IMR-90 (cell line): ENCODE results near the gene CADM3. TPM values are rescaled to one million over a fixed set of nuclear protein-coding genes. Genes with fewer than 3 reads are reported as not detected.

Experiments used
- ATAC-seq: fragments of 200-7000 bp; cut with Tn5 transposase; 2 replicates; pipeline ENCODE4 v1.9.1; 2020; ENCODE audit warnings: low read depth, mild to moderate bottlenecking, moderate library complexity
- BruUV-seq: library from RNA; stranded (reverse); fragments of 400-500 nt; replicated peaks from 2 replicates; lab custom pipeline; 2021; lab: Mats Ljungman, UMichigan
- CTCF ChIA-PET: fragments of 300-600 bp; formaldehyde crosslinking; extraction: SDS; loops from one replicate; lab custom pipeline; 2021; ENCODE audit warnings: antibody characterized with exemption; lab: Yijun Ruan, JAX
- POLR2A ChIA-PET: fragments of 300-600 bp; sonication (Branson Sonifier 250); formaldehyde crosslinking; loops from one replicate; lab custom pipeline; 2022; ENCODE audit warnings: antibody characterized with exemption; ENCODE audit not compliant: unreplicated experiment; lab: Charles Lee
- DNase-seq: peaks from one replicate; pipeline ENCODE4 v3.0.0; 2013
- H2AFZ ChIP-seq: replicated peaks from 2 replicates; pipeline ENCODE3; 2013; ENCODE audit warnings: low read length, mild to moderate bottlenecking; ENCODE audit not compliant: poor library complexity
- H2AK5ac ChIP-seq: 2 replicates; pipeline ENCODE4 v1.6.1; 2013; ENCODE audit warnings: low read depth, low read length, inconsistent platforms
- H2AK9ac ChIP-seq: replicated peaks from 2 replicates; pipeline ENCODE3; 2013; ENCODE audit warnings: mild to moderate bottlenecking, low read depth, low read length, moderate library complexity; ENCODE audit not compliant: poor library complexity
- H2BK120ac ChIP-seq: 2 replicates; pipeline ENCODE4 v1.6.1; 2013; ENCODE audit warnings: low read depth, low read length, inconsistent platforms
- H2BK15ac ChIP-seq: 3 replicates; pipeline ENCODE4 v1.6.1; 2013; ENCODE audit warnings: low read depth, low read length, inconsistent platforms
- H2BK20ac ChIP-seq: 2 replicates; pipeline ENCODE4 v1.6.1; 2013; ENCODE audit warnings: low read depth, mild to moderate bottlenecking, inconsistent platforms, low read length, moderate library complexity
- H2BK5ac ChIP-seq: 2 replicates; pipeline ENCODE4 v1.6.1; 2013; ENCODE audit warnings: mild to moderate bottlenecking, low read depth, low read length, inconsistent platforms; ENCODE audit not compliant: poor library complexity, severe bottlenecking
- H3K14ac ChIP-seq: replicated peaks from 2 replicates; pipeline ENCODE4 v1.6.1; 2013; ENCODE audit warnings: low read depth, low read length, inconsistent platforms
- H3K18ac ChIP-seq: 2 replicates; pipeline ENCODE4 v1.6.1; 2013; ENCODE audit warnings: low read depth, low read length, control low read depth
- H3K23ac ChIP-seq: 2 replicates; pipeline ENCODE4 v1.6.1; 2013; ENCODE audit warnings: low read depth, low read length, inconsistent platforms
- H3K27ac ChIP-seq: 2 replicates; pipeline ENCODE4 v1.5.1; 2013; ENCODE audit warnings: mild to moderate bottlenecking, control low read depth, low read length; ENCODE audit not compliant: insufficient read depth
- H3K27me3 ChIP-seq: 2 replicates; pipeline ENCODE4 v1.6.1; 2013; ENCODE audit warnings: low read length; ENCODE audit not compliant: control insufficient read depth, insufficient read depth
- H3K36me3 ChIP-seq: 2 replicates; pipeline ENCODE4 v1.6.1; 2013; ENCODE audit warnings: low read length, mixed read lengths; ENCODE audit not compliant: control insufficient read depth, insufficient read depth
- H3K4ac ChIP-seq: 2 replicates; pipeline ENCODE4 v1.6.1; 2013; ENCODE audit warnings: low read depth, low read length, inconsistent platforms
- H3K4me1 ChIP-seq: 2 replicates; pipeline ENCODE4 v1.6.1; 2013; ENCODE audit warnings: low read length, mixed read lengths; ENCODE audit not compliant: control insufficient read depth, insufficient read depth
- H3K4me2 ChIP-seq: 2 replicates; pipeline ENCODE4 v1.6.1; 2013; ENCODE audit warnings: low read depth, mild to moderate bottlenecking, control low read depth, low read length, moderate library complexity
- H3K4me3 ChIP-seq: 2 replicates; pipeline ENCODE4 v1.5.1; 2013; ENCODE audit warnings: low read depth, mild to moderate bottlenecking, control low read depth, low read length, moderate library complexity; ENCODE audit not compliant: insufficient read depth
- H3K56ac ChIP-seq: 2 replicates; pipeline ENCODE4 v1.6.1; 2013; ENCODE audit warnings: low read length, inconsistent platforms; ENCODE audit not compliant: insufficient read depth; ENCODE audit errors: extremely low read depth
- H3K79me1 ChIP-seq, 2 experiments: 2 replicates each; pipeline ENCODE4 v1.6.1; 2013; ENCODE audit warnings: low read length in 2 of 2, inconsistent platforms in 1 of 2, low read depth in 1 of 2
- H3K9ac ChIP-seq: 2 replicates; pipeline ENCODE4 v1.6.1; 2013; ENCODE audit warnings: low read depth, low read length, control low read depth
- H3K9me1 ChIP-seq: 2 replicates; pipeline ENCODE4 v1.6.1; 2013; ENCODE audit warnings: low read length, inconsistent platforms; ENCODE audit not compliant: insufficient read depth
- H3K9me3 ChIP-seq: 2 replicates; pipeline ENCODE4 v1.6.1; 2013; ENCODE audit warnings: low read length; ENCODE audit not compliant: control insufficient read depth, insufficient read depth
- H4K20me1 ChIP-seq: 2 replicates; pipeline ENCODE4 v1.6.1; 2013; ENCODE audit warnings: low read length, inconsistent platforms; ENCODE audit not compliant: insufficient read depth
- H4K5ac ChIP-seq: 2 replicates; pipeline ENCODE4 v1.6.1; 2013; ENCODE audit warnings: mild to moderate bottlenecking, low read depth, low read length, control low read depth
- H4K8ac ChIP-seq, 2 experiments: 2 replicates each; pipeline ENCODE4 v1.6.1; 2013; ENCODE audit warnings: low read depth in 2 of 2, low read length in 2 of 2, control low read depth in 1 of 2, inconsistent platforms in 1 of 2
- H4K91ac ChIP-seq: 2 replicates; pipeline ENCODE4 v1.6.1; 2013; ENCODE audit warnings: low read depth, low read length, inconsistent platforms; ENCODE audit not compliant: insufficient read depth
- BHLHE40 ChIP-seq: fragments of 150-350 bp; IDR thresholded peaks from 2 replicates; pipeline ENCODE4 v1.6.1; 2016; ENCODE audit warnings: mild to moderate bottlenecking, low read depth, low read length
- CHD1 ChIP-seq: IDR thresholded peaks from 2 replicates; pipeline ENCODE4 v1.6.1; 2012; ENCODE audit warnings: low read depth, low read length, improper control_type of control experiment
- FOS ChIP-seq: fragments of 150-350 bp; IDR thresholded peaks from 2 replicates; pipeline ENCODE4 v1.6.1; 2016; ENCODE audit warnings: low read depth, low read length
- MXI1 ChIP-seq: IDR thresholded peaks from 2 replicates; pipeline ENCODE4 v1.6.1; 2012; ENCODE audit warnings: low read depth, mild to moderate bottlenecking, low read length, moderate library complexity, borderline replicate concordance
- NFE2L2 ChIP-seq: fragments of 150-350 bp; IDR thresholded peaks from 2 replicates; pipeline ENCODE4 v1.6.1; 2016; ENCODE audit warnings: low read depth, mild to moderate bottlenecking, low read length
- POLR2A ChIP-seq: IDR thresholded peaks from 2 replicates; pipeline ENCODE4 v1.6.1; 2012; ENCODE audit warnings: mild to moderate bottlenecking, low read depth, low read length
- RAD21 ChIP-seq: IDR thresholded peaks from 2 replicates; pipeline ENCODE4 v1.6.1; 2012; ENCODE audit warnings: low read length, improper control_type of control experiment
- RCOR1 ChIP-seq: IDR thresholded peaks from 2 replicates; pipeline ENCODE4 v1.6.1; 2012; ENCODE audit warnings: mild to moderate bottlenecking, low read length, improper control_type of control experiment; ENCODE audit not compliant: insufficient replicate concordance
- WGBS, 2 experiments: methylation state at CpG; one replicate each; pipeline versions ENCODE4 v1.1.5 to v1.1.7; 2013; ENCODE audit warnings: missing lambda C conversion rate in 2 of 2; ENCODE audit not compliant: insufficient read length in 1 of 2; ENCODE audit errors: extremely low coverage in 2 of 2; 5-methylcytosine and 5-hydroxymethylcytosine counted together
- dilution Hi-C: fragments of 300-500 bp; cut with HindIII; formaldehyde crosslinking; loops from one replicate; pipeline ENCODE4 v1.14.3; 2018; ENCODE audit warnings: low sequenced_read_pairs; ENCODE audit not compliant: unreplicated experiment
- in situ Hi-C: fragments of 300-500 bp; cut with MboI; formaldehyde crosslinking; loops from 3 replicates; pipeline ENCODE4 v1.14.3; 2019; ENCODE audit warnings: low sequenced_read_pairs, inconsistent platforms, mixed read lengths
- intact Hi-C: fragments of 100-400 bp; cut with micrococcal nuclease; formaldehyde crosslinking; loops from 2 replicates; pipeline ENCODE4 v1.10.0; 2022
- polyA plus RNA-seq, 3 experiments: library from polyadenylated mRNA; depleted of rRNA; stranded (reverse); fragments of >200 nt; gene quantifications; 2 replicates each; pipeline ENCODE4 v1.2.3, GENCODE V29; 2012; ENCODE audit warnings: low replicate concordance in 1 of 3
- total RNA-seq: library from RNA; depleted of rRNA; stranded (reverse); fragments of >200 nt; gene quantifications from 2 replicates; pipeline ENCODE4 v1.2.3, GENCODE V29; 2012
- TF ChIP-seq, protein P1 (sequence below): fragments of 150-350 bp; IDR thresholded peaks from 2 replicates; pipeline ENCODE4 v1.6.1; 2017; ENCODE audit warnings: mild to moderate bottlenecking, antibody characterized with exemption, low read length, low read depth
- TF ChIP-seq, protein P2 (sequence below): fragments of 150-350 bp; IDR thresholded peaks from 2 replicates; pipeline ENCODE4 v1.6.1; 2016; ENCODE audit warnings: low read depth, mild to moderate bottlenecking, low read length, moderate library complexity, borderline replicate concordance

The CADM3 gene
- total and polyA plus RNA-seq, 2 of the 4 experiments (the other 2 are of a cell fraction): not detected

DNA sequence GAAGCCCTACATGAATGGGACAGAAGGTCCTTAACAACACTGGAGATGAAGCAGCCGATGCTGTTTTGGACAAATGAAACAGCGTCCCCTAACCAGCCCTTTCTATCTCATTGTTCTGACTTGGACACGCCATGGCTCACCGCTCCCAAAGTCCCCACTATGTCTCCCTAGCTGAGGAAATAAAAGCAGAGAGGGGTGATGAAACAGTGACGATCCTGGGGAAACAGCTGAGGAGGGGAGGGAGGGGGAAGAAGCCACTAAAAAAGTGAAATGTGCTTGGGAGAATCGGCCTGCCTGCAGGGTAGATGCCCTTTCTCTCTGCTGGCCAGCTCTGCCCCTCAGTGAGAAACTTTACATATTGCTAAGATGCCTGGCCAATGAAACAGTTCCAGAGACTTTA is 32.2 kb downstream of the CADM3 start:
- no peak overlapping the region for H3K56ac ChIP-seq
- H3K79me1 ChIP-seq: no peaks in the 10 kb centered on the region
- no peak for DNase-seq
- no peak overlapping the region for H3K4ac ChIP-seq
- H4K91ac ChIP-seq: no peak overlapping the region
- no peak overlapping the region for H3K18ac ChIP-seq
- H3K4me3 ChIP-seq: no peak overlapping the region
- no peak for ATAC-seq
- TF ChIP-seq BHLHE40 (no peak), CHD1 (no peak), POLR2A (no peak), FOS (no peak), RCOR1 (no peak), RAD21 (no peak), NFE2L2 (no peak), MXI1 (no peak)
- TF ChIP-seq, protein P1, sequence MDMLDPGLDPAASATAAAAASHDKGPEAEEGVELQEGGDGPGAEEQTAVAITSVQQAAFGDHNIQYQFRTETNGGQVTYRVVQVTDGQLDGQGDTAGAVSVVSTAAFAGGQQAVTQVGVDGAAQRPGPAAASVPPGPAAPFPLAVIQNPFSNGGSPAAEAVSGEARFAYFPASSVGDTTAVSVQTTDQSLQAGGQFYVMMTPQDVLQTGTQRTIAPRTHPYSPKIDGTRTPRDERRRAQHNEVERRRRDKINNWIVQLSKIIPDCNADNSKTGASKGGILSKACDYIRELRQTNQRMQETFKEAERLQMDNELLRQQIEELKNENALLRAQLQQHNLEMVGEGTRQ: no peak
- TF ChIP-seq, protein P2, sequence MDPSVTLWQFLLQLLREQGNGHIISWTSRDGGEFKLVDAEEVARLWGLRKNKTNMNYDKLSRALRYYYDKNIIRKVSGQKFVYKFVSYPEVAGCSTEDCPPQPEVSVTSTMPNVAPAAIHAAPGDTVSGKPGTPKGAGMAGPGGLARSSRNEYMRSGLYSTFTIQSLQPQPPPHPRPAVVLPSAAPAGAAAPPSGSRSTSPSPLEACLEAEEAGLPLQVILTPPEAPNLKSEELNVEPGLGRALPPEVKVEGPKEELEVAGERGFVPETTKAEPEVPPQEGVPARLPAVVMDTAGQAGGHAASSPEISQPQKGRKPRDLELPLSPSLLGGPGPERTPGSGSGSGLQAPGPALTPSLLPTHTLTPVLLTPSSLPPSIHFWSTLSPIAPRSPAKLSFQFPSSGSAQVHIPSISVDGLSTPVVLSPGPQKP: no peak
- no CpG with 5 or more reads among the region's 6 CpGs for WGBS, 2 experiments
- no peaks in the 10 kb centered on the region for H4K20me1 ChIP-seq
- no peak overlapping the region for H2BK15ac ChIP-seq
- H3K9me3 ChIP-seq: no peaks in the 10 kb centered on the region
- H2BK20ac ChIP-seq: no peak overlapping the region
- no peaks in the 10 kb centered on the region for H3K9me1 ChIP-seq
- H2BK5ac ChIP-seq: no peak overlapping the region
- no peak overlapping the region for H2BK120ac ChIP-seq
- H3K27ac ChIP-seq: no peak overlapping the region
- ChIA-PET CTCF (no interaction called here), POLR2A (no interaction called here)
- H3K27me3 ChIP-seq: no peaks in the 10 kb centered on the region; the same call in 1 of the 2 replicates
- H3K23ac ChIP-seq: no peak overlapping the region
- in situ Hi-C loops: loop anchor here (25.0 kb wide), 1 partner anchor 684 kb away; no protein-coding TSS in a partner anchor
- H2AK5ac ChIP-seq: no peak overlapping the region
- no peaks in the 10 kb centered on the region for H3K36me3 ChIP-seq
- no peak overlapping the region for H4K5ac ChIP-seq
- H3K9ac ChIP-seq: no peak overlapping the region
- H4K8ac ChIP-seq: no peak overlapping the region
- no peaks in the 10 kb centered on the region for H3K4me1 ChIP-seq
- intact Hi-C loops: no loop called here
- dilution Hi-C loops: no loop called here
- H2AK9ac ChIP-seq: no peak overlapping the region
- BruUV-seq: no TSS peak
- H2AFZ ChIP-seq: no peak overlapping the region
- H3K4me2 ChIP-seq: no peak overlapping the region
- H3K14ac ChIP-seq: no peak overlapping the region
